Measurements from ENCODE around the gene ZNF684. TPM values are rescaled to one million over a fixed set of nuclear protein-coding genes. Genes with fewer than 3 reads are reported as not detected.

The ZNF684 gene
- total and polyA plus RNA-seq, 2 of the 8 experiments (the other 6 are each of a cell fraction or from before 2014, with no cell fraction given): 2.4 to 9.3 TPM

DNA sequence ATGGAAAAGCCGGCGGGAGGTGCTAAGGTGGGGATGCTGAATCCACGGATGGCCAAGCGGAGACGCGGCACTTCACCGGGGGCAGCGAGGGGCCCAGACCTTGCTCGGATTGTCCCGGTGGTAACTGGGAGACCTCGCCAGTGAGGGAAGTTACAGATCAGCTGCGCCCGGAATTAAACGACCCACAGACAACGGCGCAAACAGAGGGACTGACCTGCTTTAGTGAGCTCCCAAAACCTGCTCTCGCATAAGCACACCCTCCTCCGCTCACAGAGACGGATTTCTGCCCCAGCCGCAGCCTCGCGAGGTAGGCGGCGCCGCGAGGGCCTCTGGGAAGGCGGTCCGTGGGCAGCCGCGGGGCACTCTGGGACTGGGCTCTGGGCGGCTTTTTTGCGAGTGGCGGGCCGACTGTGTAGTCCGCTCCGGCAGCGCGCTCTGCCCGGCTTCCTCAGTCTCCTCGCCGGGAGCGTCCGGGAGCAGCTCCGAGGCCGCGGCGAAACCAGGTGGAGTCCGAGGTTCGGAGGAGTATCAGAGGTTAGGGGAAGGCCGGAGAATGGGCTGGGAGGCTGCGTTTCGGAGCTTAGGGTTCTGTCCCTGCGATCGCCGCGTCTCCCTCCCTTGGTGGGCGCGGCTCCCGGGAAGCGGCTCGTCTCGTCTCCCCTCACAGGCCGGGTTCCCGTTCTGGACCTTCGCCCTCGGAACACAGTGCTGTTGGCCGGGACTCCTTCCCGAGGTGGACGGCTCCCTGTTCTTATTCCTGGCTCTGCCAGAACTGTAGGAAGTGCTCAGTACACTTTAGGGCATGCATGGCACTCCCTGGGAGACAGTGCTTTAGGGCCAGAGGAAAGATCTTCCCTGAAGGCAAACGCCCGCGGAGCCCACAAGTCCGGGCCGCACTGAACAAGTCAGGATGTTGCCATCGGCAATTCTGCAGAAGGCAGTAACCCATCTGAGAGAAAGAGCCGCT, 22.8 kb upstream of the ZNF684 start, which contains the start of gene EXO5 (continued):
- no peak for TF ChIP-seq EP300 (IDR thresholded peaks at IDR 0.05; ENCODE audit: borderline replicate concordance in 1 of 2, low read depth in 2 of 2, low read length in 2 of 2)
- no peak for TF ChIP-seq NANOG (IDR thresholded peaks at IDR 0.05; ENCODE audit: insufficient read depth, low read depth, low read length, poor library complexity, severe bottlenecking)
- no peak for TF ChIP-seq BCL11A (IDR thresholded peaks at IDR 0.05; ENCODE audit: low read depth in 2 of 2, low read length in 2 of 2)
- TF ChIP-seq SRF (IDR thresholded peaks at IDR 0.05; ENCODE audit: low read depth, low read length): no peak
- TF ChIP-seq HDAC6 (IDR thresholded peaks at IDR 0.05; ENCODE audit: low read depth, low read length): no peak
- TF ChIP-seq JUND (IDR thresholded peaks at IDR 0.05; ENCODE audit: low read length): no peak
- TF ChIP-seq CBX5 (IDR thresholded peaks at IDR 0.05; ENCODE audit: low read depth, low read length): no peak
- TF ChIP-seq GABPA (IDR thresholded peaks at IDR 0.05; ENCODE audit: borderline replicate concordance, insufficient read depth, low read length): no peak
- TF ChIP-seq SIRT6 (IDR thresholded peaks at IDR 0.05; ENCODE audit: low read length): no peak
- peak; percentile 13 for TF ChIP-seq CTBP2 (IDR thresholded peaks at IDR 0.05; ENCODE audit: borderline replicate concordance, insufficient read depth, insufficient read length, low read length)
- TF ChIP-seq RXRA (IDR thresholded peaks at IDR 0.05; ENCODE audit: insufficient read depth, low read depth, low read length): no peak
- no peak for TF ChIP-seq SIN3A (conservative IDR thresholded peaks at IDR 0.05 in 1 of 2, IDR thresholded peaks at IDR 0.05 in 1 of 2; ENCODE audit: low read depth in 1 of 2, low read length in 2 of 2)
- peak; percentile 70 for TF ChIP-seq MAX (IDR thresholded peaks at IDR 0.05)
- no peak for TF ChIP-seq MAFK (IDR thresholded peaks at IDR 0.05; ENCODE audit: low read depth, low read length)

Data from H1 (cell line).